Mononuclear cell (primary cell): Measurements from ENCODE around the gene NOLC1. TPM values are rescaled to one million over a fixed set of nuclear protein-coding genes. Genes with fewer than 3 reads are reported as not detected.
A peak's percentile ranks its signal among the peaks of the same experiment; 100 is the strongest.

Experiments used
- H3K27me3 ChIP-seq: 2 replicates; pipeline ENCODE4 v1.6.0; 2011; ENCODE audit warnings: low read length, control low read depth; ENCODE audit not compliant: insufficient read depth
- H3K4me1 ChIP-seq: 2 replicates; pipeline ENCODE4 v1.5.1; 2011; ENCODE audit warnings: mild to moderate bottlenecking, low read length, control low read depth; ENCODE audit not compliant: insufficient read depth
- H3K4me3 ChIP-seq: 2 replicates; pipeline ENCODE4 v1.5.1; 2011; ENCODE audit warnings: mild to moderate bottlenecking, low read length, moderate library complexity
- H3K9me3 ChIP-seq: 2 replicates; pipeline ENCODE4 v1.5.1; 2011; ENCODE audit warnings: low read depth, mild to moderate bottlenecking, control low read depth, low read length
- total RNA-seq: library from RNA; depleted of rRNA; stranded (reverse); fragments of >200 nt; gene quantifications from one replicate; pipeline ENCODE4 v1.2.3, GENCODE V29; 2012

NOLC1 gene
- total RNA-seq, 1 donor = 19.8 TPM

DNA sequence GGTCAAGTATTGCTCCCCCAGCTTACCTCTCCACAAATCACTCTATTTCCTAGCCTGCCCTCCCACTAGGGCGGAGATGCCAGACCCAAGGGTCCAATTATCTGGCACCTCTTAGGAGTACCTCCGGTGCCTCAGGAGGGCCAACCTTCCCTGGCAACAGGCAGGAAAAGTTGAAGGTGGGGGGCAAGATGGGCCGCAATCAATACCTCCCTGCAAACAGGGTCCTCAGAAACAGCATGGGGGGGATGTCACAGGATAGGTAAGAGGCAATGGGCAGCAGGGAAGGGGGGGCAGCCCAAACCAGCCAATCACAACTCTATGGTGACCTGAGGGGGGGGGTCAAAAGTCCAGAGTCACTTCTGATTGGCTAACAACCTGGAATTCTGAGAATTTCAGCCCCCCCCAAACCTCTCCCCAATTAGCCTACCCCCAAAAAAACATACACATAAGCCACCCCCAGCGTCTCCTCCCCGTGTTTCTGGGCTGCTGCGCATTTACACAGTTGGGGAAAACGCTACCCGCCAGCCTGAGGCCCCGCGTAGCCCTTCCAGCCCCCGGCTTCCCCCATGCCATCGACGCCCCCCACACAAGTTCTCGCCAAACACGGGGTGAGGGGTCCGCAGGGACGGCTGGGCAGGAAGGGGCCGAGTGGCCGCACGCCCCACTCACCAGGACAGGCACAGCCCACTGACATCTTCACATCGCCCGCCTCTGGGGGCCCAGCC, 32.6 kb upstream of the NOLC1 start:
- peak overlapping the region; percentile 79 for H3K4me3 ChIP-seq
- H3K4me1 ChIP-seq = peaks cover 60% of the 10 kb centered on the region
- no peaks in the 10 kb centered on the region for H3K9me3 ChIP-seq
- no peaks in the 10 kb centered on the region for H3K27me3 ChIP-seq

DNA sequence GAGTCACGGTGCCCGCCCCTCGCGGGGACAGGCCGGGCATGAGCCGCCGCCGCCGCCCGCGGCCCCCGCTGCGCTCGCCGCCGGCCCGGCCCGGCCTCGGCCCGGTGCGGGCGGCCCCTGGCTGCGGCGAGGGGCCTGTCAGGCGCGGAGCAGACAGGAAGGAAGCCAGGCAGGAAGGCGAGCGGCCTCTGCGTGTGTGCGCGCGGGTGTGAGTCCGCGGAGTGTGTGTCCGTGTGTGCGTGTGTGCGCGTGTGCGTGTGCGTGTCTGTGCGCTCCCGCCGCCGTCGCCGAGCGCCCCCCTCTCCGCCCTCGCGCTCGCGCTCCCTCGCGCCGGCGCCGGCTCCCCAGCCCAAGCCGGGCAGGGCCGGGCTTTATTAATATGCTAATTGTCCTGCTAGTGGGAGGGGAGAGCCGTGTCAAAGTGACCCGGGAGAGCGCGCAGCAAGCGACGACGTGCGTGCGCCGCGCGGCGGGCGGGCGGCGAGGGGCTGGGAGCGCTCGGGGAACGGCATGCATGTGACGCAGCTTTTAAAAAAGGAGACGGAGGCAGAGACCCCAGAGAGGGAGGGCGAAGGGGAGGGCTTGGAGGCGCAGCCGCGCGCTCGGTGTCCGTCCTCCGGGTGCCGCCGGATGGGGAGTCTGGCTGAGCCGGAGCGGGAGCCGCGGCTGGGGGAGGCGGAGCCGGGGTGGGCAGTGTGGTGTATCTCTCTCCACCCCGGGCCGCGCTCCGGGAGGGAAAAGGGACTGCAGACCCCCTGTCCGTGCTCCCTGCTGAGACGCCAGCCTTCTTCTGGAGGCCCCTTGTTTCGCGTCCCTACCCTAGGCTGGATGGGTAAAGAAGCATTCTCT, 31.8 kb upstream of the NOLC1 start, which contains the start of gene LDB1:
LDB1 (minus strand) TSS at position 227 of the 849 bp plus-strand sequence. CDS start 258 bp downstream, outside the sequence.
- Histone ChIP-seq H3K9me3 (no peaks in the 10 kb centered on the region), H3K27me3 (no peaks in the 10 kb centered on the region), H3K4me1 (peaks cover 55% of the 10 kb centered on the region), H3K4me3 (peak within 1 kb of the TSS; percentile 79)

DNA sequence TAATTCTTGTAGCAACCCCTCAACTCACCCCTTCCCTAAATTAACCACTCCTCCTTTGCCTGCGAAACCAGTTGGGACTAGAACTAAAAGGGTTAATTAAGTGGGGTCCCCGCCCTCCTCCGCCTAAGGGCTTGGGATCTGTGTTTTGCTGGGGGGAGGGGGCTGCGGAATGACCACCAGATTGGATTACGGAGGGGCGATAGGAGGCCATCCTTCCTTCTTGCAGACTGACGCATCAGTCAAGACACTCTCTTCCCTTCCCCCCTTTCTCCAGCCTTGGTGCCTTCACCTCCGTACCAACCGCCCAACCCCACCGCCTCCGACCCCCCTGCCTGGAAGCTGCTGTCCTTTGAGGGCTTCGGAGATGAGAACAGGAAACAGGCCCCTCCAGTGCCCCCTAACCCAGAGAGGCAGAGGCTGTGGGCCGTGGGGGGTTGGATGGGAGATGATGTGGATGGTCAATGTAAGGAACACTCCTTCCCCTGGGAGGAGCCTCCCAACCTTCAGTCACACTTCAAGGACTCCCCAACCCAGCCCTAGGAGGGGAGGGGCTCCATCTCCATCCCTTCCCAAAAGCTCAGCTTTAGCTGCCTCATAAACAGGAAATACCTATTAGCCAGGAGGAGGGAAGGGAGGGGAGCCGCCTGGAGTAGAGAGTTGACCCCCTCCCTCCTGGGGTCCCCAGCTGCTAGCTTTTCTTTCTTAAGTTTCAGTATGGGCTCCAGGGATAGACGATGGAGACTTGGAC, 31.0 kb upstream of the NOLC1 start:
- peaks cover 47% of the 10 kb centered on the region for H3K4me1 ChIP-seq
- peak overlapping the region; percentile 79 for H3K4me3 ChIP-seq
- no peaks in the 10 kb centered on the region for H3K27me3 ChIP-seq
- H3K9me3 ChIP-seq = no peaks in the 10 kb centered on the region

DNA sequence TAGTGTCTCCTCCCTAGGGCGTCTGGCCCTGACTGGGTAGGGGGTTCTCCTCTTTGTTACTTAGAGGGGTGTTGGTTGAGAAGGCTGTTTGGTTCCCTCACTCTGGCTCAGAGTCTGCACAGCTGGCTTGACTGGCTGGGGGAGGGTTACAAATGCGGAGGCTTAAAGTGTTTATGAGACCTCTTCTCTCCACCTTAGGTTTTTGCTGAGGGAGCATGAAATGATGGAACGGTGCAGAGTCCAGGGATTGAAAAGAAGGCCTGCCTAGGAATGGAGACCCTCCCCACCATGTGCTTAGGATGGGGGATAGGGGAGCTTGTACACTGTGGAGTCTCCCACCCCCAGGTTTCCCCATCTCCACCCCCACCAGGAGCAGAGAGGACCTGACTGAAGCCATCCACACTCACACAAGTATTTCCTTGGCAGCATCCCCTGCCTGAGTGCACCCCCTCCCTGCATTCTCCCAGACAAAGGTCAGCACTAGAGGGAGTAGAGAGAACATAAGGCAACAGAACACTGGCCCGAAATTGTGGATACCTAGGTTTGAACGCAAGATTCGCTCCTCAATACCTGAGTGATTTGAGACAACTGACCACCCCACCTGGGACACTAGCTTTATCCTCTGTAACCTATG, 30.3 kb upstream of the NOLC1 start:
- Histone ChIP-seq H3K4me1 (peaks cover 40% of the 10 kb centered on the region), H3K27me3 (no peaks in the 10 kb centered on the region), H3K4me3 (no peak overlapping the region), H3K9me3 (no peaks in the 10 kb centered on the region)

DNA sequence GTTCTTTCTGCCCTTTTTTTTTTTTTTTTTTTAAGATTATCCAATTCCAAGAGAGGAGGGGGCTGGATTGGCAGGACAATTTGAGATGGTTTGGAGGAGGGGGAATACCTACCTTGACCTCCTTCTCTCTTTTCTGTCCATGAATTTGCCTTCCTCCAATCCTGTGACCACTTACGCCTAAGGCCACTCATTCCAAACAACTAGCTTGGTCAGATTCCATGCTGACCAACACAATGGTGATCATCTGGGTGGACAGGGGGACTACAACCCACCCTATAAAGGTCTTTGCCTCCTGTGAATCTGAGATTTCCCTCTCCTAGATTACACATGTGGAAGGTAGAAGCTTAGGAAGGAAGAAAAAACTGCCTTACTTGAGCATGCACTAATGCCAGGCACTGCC, 29.7 kb upstream of the NOLC1 start:
- Histone ChIP-seq H3K9me3 (no peaks in the 10 kb centered on the region), H3K4me1 (peaks cover 34% of the 10 kb centered on the region), H3K4me3 (no peak overlapping the region)

DNA sequence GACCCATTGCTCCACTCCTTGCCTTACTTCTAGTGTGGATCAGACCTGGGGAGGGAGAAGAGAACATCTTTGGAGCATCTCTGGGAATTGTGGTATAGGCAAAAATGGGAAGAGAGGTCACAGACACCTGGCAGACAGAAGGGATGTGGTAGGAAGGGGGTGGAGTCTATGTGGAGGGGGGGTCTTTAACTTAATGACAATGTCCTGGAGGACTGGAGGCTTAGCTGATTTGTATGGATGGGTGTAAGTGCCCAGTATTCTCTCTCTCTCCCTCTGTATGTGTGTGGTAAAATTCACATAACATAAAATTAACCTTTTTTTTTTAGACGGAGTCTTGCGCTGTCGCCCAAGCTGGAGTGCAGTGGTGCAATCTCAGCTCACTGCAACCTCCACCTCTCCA, 29.0 kb upstream of the NOLC1 start:
- Histone ChIP-seq H3K4me1 (peaks cover 26% of the 10 kb centered on the region), H3K4me3 (no peak overlapping the region), H3K9me3 (no peaks in the 10 kb centered on the region), H3K27me3 (no peaks in the 10 kb centered on the region)

More for the DNA sequence above, 29.7 kb upstream of the NOLC1 start:
- no peaks in the 10 kb centered on the region for H3K27me3 ChIP-seq

DNA sequence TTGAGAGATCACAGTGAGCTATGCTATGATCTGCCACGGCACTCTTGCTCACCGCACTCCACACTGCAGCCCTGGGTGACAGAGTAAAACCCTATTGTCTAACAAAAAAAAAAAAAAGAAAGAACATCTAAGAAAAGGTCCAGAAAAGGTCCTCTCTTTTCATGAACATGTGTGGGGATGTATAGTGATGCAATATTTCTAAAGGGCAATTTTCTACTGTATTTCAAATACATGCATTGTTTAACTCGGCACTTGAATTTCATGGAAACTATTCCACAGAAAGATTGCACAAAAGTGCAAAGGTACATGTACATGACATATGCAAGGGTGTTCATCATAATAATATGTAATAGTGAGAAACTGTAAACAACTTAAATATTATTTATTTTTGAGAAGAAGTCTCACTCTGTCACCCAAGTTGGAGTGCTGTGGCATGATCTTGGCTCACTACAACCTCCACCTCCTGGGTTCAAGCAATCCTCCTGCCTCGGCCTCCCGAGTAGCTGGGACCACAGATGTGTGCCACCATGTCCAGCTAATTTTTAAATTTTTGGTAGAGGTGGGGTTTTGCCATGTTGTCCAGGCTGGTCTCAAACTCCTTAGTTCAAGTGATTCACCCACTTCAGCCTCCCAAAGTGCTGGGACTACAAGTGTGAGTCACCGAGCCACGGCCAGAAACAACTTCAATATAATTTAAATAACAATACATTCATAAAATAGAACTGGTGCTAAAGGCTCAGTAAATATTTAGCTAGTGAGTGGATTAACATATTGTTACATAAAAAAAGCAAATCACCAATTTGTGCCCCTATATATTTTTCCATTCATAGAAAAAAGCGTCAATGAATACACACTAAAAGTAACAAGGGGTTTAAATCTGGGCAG, 20.7 kb upstream of the NOLC1 start:
- Histone ChIP-seq H3K4me3 (no peak overlapping the region), H3K4me1 (peaks cover 30% of the 10 kb centered on the region), H3K27me3 (no peaks in the 10 kb centered on the region), H3K9me3 (no peaks in the 10 kb centered on the region)

DNA sequence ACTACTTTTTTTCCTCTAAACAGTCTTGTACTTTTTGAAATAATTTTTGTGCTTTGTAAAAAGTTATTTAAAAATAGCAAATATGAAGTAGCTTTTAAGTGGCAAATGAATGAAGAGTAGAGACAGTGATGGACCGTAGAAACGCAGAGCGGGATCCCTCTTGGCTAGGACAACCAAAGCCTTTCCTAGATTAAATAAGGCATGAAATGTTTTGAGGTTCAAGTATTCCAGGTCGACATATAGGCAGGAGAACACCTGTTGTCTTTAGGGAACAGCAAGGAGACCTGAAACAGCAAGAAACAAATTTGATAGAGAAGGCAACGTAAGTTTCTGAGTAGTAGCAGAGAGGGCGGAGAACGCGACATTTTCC, 20.0 kb upstream of the NOLC1 start:
- no peaks in the 10 kb centered on the region for H3K9me3 ChIP-seq
- H3K4me3 ChIP-seq = peak overlapping the region; percentile 85
- no peaks in the 10 kb centered on the region for H3K27me3 ChIP-seq
- peaks cover 30% of the 10 kb centered on the region for H3K4me1 ChIP-seq

DNA sequence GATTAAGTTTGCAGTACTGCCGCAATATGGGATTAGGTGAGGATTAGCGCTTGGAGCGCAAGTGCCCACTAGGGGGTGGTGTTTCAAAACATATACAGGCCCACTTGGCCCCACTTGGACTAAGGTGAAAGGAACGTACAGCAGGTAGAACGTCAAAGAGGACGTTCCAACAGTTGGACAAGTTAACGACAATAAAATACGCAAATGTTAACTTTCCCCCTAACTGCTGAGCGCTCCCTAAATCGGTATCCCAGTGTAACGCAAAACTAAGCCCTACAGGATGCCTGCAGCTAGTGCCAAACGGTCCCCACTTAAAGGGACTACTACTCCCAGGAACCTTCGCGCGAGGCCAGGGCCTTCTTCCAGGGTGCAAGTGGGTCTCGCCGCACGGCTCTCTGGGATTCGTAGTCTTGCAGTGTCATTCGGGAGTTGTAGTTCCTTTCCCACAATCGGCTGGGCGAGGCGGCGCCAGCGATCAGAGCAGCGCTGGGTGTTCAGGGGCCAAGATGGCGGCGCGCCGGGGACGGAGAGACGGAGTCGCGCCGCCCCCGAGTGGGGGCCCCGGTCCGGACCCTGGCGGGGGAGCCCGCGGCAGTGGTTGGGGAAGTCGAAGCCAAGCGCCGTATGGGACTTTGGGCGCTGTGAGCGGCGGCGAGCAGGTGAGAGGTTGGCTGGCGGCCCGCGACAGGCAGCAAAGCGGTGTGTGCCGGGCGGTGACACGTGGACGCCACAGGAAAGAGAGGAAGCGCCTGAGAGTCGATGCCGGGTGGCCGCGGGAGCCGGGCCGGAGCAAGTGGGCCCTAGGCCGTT, 19.4 kb upstream of the NOLC1 start, which contains the start of gene PPRC1:
PPRC1 (plus strand) TSS at position 478 of the 810 bp plus-strand sequence; CDS start at position 507, 29 bp downstream.
- Histone ChIP-seq H3K9me3 (no peaks in the 10 kb centered on the region), H3K4me3 (peak within 1 kb of the TSS; percentile 85), H3K4me1 (peaks cover 30% of the 10 kb centered on the region), H3K27me3 (no peaks in the 10 kb centered on the region)

DNA sequence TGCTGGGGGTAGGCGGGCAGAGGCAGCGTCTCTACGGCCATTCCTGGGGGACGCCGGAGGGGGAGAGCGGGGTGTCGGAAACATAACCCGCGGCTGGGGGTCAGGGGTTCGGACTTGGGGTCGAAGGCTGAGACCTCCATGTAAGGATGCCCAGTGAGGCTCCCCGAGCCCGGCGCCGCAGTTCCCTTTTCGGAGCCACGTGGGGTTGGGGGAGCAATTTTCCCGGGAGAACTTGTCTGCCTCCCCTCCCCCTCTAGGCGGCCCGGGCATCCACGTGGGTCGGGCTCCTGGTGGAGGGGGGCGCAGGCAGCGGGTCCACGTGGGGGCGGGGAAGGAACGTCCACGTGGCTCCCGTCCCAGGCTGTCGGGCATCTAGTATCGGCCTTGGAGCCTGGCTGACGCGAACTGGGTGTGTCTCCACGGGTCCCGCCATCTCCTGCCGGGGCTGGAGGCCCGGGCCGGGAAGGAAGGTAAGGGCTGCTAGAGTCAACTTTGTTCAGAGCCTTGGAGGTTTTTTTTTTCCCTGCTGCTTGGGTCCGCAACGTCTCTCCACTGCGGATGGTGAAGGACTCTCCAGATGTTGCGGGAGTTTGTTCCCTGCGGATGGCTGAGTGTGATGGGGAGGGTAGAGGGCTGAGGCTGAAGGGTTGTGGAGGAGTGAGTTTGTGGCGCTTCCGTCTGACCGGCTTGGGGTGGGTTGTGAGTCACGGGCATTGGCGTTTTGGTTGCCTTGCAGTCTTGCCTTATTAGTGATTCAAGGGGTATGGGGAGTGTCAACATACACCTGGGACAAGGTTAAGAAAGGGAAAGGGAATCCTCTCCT, 18.6 kb upstream of the NOLC1 start:
- peaks cover 30% of the 10 kb centered on the region for H3K4me1 ChIP-seq
- no peaks in the 10 kb centered on the region for H3K9me3 ChIP-seq
- H3K4me3 ChIP-seq = peak overlapping the region; percentile 85
- no peaks in the 10 kb centered on the region for H3K27me3 ChIP-seq

DNA sequence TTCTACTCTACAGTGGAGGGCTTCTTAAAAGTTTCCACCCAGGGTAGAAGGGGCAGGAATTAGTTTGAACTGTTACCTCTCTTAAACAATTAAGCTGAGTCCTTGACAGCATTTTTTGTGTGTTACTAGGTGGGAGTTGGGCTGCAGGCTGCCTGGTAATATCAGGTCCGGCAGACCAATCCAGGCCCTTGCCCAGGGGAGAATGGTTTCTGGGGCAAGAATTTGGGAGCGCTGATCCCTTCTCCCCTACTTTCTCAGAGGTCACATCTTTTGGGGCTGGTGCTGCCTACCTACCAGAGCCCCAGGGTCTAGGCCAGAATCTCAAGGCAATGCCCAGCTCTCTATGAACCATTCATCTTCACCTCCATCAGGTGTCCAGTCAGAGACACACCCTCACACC, 17.8 kb upstream of the NOLC1 start:
- Histone ChIP-seq H3K9me3 (no peaks in the 10 kb centered on the region), H3K4me3 (no peak overlapping the region), H3K27me3 (no peaks in the 10 kb centered on the region), H3K4me1 (peaks cover 30% of the 10 kb centered on the region)

DNA sequence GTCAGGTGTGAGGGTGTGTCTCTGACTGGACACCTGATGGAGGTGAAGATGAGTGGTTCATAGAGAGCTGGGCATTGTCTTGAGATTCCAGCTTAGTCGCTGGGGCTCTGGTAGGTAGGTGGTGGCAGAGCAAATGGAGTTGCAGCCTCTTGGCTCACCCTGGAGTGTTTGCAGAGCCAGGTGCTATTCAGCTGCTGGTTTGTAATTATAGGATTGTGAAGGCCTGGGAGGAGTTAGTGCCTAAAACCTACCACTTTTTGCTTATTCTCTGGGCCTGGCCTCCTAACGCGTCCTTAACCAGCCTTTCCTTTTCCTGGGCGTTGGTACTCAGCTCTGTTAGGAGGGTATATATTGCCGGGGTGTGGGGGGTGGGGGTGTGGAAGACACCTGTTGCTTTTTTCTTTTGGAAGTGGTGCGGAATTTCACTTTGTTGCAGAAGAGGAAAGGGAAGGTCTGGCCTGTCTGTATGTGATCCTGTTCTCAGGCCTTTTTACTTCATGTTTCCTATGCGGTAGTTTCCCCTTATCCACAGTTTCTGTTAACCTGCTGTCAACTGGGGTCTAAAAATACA, 16.1 kb upstream of the NOLC1 start:
- Histone ChIP-seq H3K9me3 (no peaks in the 10 kb centered on the region), H3K27me3 (no peaks in the 10 kb centered on the region), H3K4me1 (peaks cover 30% of the 10 kb centered on the region), H3K4me3 (no peak overlapping the region)
